ENCODE measurements around the gene TTLL5. TPM values are rescaled to one million over a fixed set of nuclear protein-coding genes. Genes with fewer than 3 reads are reported as not detected.

The TTLL5 gene
- total and polyA plus RNA-seq, 2 of the 13 experiments (the other 11 are each of a cell fraction or from before 2014, with no cell fraction given) = 11.8 to 18.8 TPM

DNA sequence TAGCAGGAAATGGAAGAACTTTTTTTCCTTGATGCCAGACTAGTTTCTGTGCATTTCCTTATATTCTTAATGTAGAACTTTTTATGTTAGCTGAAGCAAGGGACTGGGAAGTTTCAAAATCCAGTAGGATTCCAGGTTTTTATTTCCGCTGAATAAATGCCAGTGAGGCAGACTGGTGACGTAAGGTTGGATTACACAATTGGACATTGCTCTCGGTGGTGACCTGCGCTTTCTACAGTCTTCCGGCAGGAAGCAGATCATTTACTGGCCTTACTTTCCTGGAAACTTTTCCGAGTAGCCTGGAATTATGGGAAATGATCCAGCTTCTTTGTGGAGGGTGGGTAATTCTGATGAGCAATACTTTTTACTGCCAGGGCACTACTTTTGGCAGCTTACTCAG, 328.1 kb downstream of the TTLL5 start (continued):
- TF ChIP-seq, protein P1, sequence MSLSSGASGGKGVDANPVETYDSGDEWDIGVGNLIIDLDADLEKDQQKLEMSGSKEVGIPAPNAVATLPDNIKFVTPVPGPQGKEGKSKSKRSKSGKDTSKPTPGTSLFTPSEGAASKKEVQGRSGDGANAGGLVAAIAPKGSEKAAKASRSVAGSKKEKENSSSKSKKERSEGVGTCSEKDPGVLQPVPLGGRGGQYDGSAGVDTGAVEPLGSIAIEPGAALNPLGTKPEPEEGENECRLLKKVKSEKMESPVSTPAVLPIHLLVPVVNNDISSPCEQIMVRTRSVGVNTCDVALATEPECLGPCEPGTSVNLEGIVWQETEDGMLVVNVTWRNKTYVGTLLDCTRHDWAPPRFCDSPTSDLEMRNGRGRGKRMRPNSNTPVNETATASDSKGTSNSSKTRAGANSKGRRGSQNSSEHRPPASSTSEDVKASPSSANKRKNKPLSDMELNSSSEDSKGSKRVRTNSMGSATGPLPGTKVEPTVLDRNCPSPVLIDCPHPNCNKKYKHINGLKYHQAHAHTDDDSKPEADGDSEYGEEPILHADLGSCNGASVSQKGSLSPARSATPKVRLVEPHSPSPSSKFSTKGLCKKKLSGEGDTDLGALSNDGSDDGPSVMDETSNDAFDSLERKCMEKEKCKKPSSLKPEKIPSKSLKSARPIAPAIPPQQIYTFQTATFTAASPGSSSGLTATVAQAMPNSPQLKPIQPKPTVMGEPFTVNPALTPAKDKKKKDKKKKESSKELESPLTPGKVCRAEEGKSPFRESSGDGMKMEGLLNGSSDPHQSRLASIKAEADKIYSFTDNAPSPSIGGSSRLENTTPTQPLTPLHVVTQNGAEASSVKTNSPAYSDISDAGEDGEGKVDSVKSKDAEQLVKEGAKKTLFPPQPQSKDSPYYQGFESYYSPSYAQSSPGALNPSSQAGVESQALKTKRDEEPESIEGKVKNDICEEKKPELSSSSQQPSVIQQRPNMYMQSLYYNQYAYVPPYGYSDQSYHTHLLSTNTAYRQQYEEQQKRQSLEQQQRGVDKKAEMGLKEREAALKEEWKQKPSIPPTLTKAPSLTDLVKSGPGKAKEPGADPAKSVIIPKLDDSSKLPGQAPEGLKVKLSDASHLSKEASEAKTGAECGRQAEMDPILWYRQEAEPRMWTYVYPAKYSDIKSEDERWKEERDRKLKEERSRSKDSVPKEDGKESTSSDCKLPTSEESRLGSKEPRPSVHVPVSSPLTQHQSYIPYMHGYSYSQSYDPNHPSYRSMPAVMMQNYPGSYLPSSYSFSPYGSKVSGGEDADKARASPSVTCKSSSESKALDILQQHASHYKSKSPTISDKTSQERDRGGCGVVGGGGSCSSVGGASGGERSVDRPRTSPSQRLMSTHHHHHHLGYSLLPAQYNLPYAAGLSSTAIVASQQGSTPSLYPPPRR (CRISPR knock-in tag; IDR thresholded peaks at IDR 0.05; ENCODE audit: borderline replicate concordance) = no peak
- TF ChIP-seq THAP11 (CRISPR knock-in tag; IDR thresholded peaks at IDR 0.05) (peak; percentile 76), GABPA (IDR thresholded peaks at IDR 0.05; ENCODE audit: low read depth, low read length) (no peak), GABPA (CRISPR knock-in tag; IDR thresholded peaks at IDR 0.05; ENCODE audit: low read depth) (peak; percentile 84), RBAK (CRISPR knock-in tag; IDR thresholded peaks at IDR 0.05) (no peak), ZNF432 (CRISPR knock-in tag; IDR thresholded peaks at IDR 0.05; ENCODE audit: borderline replicate concordance) (no peak), HOXA5 (CRISPR knock-in tag; IDR thresholded peaks at IDR 0.05) (peak; percentile 48; the same call in 1 of the 2 replicates), ZNF589 (CRISPR knock-in tag; conservative IDR thresholded peaks at IDR 0.05) (no peak), MED1 (CRISPR knock-in tag; IDR thresholded peaks at IDR 0.05) (peak; percentile 78), HNRNPH1 (optimal IDR thresholded peaks at IDR 0.05; ENCODE audit: low read depth, low read length) (no peak), MTF1 (CRISPR knock-in tag; IDR thresholded peaks at IDR 0.05) (no peak), ZNF605 (CRISPR knock-in tag; IDR thresholded peaks at IDR 0.05) (no peak), CENPT (CRISPR knock-in tag; IDR thresholded peaks at IDR 0.05; ENCODE audit: low read depth) (no peak), CREM (IDR thresholded peaks at IDR 0.05) (peak; percentile 66), CREM (CRISPR knock-in tag; IDR thresholded peaks at IDR 0.05) (no peak), ZFP36L1 (CRISPR knock-in tag; IDR thresholded peaks at IDR 0.05) (0 out of 2 replicates have a peak, but pooled peaks have one; percentile 54)
- TF ChIP-seq, protein P2, sequence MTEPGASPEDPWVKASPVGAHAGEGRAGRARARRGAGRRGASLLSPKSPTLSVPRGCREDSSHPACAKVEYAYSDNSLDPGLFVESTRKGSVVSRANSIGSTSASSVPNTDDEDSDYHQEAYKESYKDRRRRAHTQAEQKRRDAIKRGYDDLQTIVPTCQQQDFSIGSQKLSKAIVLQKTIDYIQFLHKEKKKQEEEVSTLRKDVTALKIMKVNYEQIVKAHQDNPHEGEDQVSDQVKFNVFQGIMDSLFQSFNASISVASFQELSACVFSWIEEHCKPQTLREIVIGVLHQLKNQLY (CRISPR knock-in tag; IDR thresholded peaks at IDR 0.05) = no peak
- TF ChIP-seq, protein P3, sequence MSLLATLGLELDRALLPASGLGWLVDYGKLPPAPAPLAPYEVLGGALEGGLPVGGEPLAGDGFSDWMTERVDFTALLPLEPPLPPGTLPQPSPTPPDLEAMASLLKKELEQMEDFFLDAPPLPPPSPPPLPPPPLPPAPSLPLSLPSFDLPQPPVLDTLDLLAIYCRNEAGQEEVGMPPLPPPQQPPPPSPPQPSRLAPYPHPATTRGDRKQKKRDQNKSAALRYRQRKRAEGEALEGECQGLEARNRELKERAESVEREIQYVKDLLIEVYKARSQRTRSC (CRISPR knock-in tag; IDR thresholded peaks at IDR 0.05; ENCODE audit: low read depth) = 0 out of 2 replicates have a peak, but pooled peaks have one; percentile 27
- TF ChIP-seq, protein P4, sequence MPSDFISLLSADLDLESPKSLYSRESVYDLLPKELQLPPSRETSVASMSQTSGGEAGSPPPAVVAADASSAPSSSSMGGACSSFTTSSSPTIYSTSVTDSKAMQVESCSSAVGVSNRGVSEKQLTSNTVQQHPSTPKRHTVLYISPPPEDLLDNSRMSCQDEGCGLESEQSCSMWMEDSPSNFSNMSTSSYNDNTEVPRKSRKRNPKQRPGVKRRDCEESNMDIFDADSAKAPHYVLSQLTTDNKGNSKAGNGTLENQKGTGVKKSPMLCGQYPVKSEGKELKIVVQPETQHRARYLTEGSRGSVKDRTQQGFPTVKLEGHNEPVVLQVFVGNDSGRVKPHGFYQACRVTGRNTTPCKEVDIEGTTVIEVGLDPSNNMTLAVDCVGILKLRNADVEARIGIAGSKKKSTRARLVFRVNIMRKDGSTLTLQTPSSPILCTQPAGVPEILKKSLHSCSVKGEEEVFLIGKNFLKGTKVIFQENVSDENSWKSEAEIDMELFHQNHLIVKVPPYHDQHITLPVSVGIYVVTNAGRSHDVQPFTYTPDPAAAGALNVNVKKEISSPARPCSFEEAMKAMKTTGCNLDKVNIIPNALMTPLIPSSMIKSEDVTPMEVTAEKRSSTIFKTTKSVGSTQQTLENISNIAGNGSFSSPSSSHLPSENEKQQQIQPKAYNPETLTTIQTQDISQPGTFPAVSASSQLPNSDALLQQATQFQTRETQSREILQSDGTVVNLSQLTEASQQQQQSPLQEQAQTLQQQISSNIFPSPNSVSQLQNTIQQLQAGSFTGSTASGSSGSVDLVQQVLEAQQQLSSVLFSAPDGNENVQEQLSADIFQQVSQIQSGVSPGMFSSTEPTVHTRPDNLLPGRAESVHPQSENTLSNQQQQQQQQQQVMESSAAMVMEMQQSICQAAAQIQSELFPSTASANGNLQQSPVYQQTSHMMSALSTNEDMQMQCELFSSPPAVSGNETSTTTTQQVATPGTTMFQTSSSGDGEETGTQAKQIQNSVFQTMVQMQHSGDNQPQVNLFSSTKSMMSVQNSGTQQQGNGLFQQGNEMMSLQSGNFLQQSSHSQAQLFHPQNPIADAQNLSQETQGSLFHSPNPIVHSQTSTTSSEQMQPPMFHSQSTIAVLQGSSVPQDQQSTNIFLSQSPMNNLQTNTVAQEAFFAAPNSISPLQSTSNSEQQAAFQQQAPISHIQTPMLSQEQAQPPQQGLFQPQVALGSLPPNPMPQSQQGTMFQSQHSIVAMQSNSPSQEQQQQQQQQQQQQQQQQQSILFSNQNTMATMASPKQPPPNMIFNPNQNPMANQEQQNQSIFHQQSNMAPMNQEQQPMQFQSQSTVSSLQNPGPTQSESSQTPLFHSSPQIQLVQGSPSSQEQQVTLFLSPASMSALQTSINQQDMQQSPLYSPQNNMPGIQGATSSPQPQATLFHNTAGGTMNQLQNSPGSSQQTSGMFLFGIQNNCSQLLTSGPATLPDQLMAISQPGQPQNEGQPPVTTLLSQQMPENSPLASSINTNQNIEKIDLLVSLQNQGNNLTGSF (CRISPR knock-in tag; IDR thresholded peaks at IDR 0.05) = no peak
